Measurements from ENCODE around the gene NETO2. TPM values are rescaled to one million over a fixed set of nuclear protein-coding genes. Genes with fewer than 3 reads are reported as not detected.

Gene NETO2, protein sequence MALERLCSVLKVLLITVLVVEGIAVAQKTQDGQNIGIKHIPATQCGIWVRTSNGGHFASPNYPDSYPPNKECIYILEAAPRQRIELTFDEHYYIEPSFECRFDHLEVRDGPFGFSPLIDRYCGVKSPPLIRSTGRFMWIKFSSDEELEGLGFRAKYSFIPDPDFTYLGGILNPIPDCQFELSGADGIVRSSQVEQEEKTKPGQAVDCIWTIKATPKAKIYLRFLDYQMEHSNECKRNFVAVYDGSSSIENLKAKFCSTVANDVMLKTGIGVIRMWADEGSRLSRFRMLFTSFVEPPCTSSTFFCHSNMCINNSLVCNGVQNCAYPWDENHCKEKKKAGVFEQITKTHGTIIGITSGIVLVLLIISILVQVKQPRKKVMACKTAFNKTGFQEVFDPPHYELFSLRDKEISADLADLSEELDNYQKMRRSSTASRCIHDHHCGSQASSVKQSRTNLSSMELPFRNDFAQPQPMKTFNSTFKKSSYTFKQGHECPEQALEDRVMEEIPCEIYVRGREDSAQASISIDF
- 9.7 and 17.5 TPM in 2 replicates for total RNA-seq

DNA sequence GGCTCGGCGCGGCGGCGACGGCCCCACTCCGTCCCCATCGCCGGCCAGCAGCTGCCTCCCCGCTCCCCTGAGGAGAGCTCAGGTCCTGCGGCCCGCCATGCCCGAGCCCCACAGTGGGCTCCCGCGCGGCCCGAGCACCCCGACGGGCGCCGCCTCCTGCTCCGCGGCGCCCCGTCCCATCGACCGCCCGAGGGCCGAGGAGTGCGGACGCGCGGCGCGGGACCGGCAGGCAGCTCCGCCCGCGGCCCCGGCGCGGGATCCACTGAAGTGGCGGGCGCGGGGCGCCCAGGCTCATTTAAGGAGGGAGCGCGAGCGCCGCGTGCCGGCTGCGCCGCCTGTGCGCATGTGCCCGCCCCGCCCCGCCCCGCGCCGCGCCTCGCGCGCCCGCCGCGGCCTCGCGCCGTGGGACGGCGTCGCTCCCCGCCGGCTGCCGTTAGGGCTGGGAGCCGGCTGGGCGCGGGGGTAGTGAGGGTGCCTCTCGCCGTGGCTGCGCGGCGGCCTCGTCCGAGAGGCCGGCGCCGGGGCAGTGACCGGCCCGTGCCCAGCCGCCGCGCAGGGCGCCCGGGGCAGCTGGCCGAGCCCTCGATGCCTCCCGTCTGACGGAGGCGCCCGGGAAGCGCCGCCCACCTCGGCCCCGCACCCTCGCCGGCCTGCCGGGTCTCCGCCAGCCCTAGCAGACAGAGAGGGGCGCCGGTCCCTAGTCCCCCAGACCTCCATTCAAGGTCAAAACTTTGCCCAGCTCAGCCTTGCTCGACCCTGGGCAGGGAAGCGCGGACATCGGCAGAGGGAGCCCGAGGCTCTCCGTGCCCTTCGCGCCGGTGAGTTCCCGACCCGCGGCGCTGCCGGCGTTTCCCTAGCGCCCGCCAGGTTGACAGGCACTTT is at the start of gene NETO2:
Gene NETO2, minus strand, starts transcription at position 269 of the 882 bp plus-strand sequence. CDS start 333 bp downstream, outside the sequence.

Other genes starting within 250 kb of the NETO2 start
- gene DNAJA2, start 170.3 kb downstream of the NETO2 start, total RNA-seq = 36.5 and 37.3 TPM in 2 replicates